GM13976 (cell line): ENCODE measurements around the gene SAMD9L.
"Not testable (repeated sequence)": the region's sequence is repeated elsewhere in the genome, so short reads cannot be mapped to it uniquely, and the experiment has no call there.

Experiments
- DNase-seq: peaks from one replicate; pipeline ENCODE4 v3.0.0; 2012; ENCODE audit warnings: low spot score
- in situ Hi-C: fragments of 300-500 bp; cut with MboI; formaldehyde crosslinking; loops from one replicate; pipeline ENCODE4 v1.12.0; 2022; ENCODE audit warnings: low sequenced_read_pairs, mixed read lengths, inconsistent platforms; ENCODE audit not compliant: unreplicated experiment
- TF ChIP-seq, protein P1 (sequence below): IDR thresholded peaks from 2 replicates; pipeline ENCODE4 v1.5.1; 2012; ENCODE audit warnings: borderline replicate concordance, mild to moderate bottlenecking; ENCODE audit not compliant: insufficient read depth; ENCODE audit errors: extremely low read depth, missing control alignments, control extremely low read depth

The SAMD9L gene

GRCh38 chr7:93138576-93138975 is 9.6 kb downstream of the SAMD9L start:
- in situ Hi-C loops = no loop called here
- TF ChIP-seq, protein P1, sequence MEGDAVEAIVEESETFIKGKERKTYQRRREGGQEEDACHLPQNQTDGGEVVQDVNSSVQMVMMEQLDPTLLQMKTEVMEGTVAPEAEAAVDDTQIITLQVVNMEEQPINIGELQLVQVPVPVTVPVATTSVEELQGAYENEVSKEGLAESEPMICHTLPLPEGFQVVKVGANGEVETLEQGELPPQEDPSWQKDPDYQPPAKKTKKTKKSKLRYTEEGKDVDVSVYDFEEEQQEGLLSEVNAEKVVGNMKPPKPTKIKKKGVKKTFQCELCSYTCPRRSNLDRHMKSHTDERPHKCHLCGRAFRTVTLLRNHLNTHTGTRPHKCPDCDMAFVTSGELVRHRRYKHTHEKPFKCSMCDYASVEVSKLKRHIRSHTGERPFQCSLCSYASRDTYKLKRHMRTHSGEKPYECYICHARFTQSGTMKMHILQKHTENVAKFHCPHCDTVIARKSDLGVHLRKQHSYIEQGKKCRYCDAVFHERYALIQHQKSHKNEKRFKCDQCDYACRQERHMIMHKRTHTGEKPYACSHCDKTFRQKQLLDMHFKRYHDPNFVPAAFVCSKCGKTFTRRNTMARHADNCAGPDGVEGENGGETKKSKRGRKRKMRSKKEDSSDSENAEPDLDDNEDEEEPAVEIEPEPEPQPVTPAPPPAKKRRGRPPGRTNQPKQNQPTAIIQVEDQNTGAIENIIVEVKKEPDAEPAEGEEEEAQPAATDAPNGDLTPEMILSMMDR = no peak
- no peak for DNase-seq

GRCh38 chr7:93133005-93133404 is 15.2 kb downstream of the SAMD9L start:
- no peak for DNase-seq
- in situ Hi-C loops = no loop called here
- TF ChIP-seq, protein P1 = no peak

DNA sequence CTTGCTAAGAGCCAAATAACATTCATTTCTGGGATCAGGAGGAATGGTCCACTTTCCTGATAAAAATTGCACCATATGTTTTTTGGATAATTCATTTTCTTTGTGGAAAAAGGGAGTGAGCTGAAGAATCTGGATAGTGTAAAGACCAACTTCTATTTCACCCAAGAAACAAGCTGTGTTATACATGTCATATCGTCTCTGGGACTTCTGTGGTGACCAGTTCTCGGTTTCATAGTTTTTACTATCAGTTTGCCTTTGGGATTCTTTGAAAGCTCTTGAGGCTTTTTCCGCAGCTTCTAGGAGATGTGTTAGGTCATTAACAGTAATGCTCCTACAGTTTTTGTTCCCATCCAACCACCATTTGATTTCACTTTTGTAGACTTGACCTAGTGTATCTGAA is 16.0 kb downstream of the SAMD9L start:
- no peak for DNase-seq
- in situ Hi-C loops = no loop called here
- TF ChIP-seq, protein P1 = no peak

DNA sequence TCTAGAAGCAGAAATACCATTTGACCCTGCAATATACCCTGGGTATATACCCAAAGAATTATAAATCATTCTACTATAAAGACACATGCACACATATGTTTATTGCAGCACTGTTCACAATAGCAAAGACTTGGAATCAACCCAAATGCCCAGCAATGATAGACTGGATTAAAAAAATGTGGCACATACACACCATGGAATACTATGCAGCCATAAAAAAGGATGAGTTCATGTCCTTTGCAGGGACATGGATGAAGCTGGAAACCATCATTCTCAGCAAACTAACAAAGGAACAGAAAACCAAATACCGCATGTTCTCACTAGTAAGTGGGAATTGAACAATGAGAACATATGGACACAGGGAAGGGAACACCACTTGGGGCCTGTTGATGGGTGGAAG is 21.2 kb downstream of the SAMD9L start:
- DNase-seq, in situ Hi-C loops: not testable (repeated sequence)

DNA sequence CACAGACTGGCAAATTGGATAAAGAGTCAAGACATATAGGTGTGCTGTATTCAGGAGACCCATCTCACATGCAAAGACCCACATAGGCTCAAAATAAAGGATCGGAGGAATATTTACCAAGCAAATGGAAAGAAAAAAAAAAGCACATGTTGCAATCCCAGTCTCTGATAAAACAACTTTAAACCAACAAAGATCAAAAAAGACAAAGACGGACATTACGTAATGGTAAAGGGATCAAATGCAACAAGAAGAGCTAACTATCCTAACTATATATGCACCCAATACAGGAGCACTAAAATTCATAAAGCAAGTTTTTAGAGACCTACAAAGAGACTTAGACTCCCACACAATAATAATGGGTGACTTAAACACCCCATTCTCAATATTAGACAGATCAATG is 24.7 kb downstream of the SAMD9L start:
- DNase-seq, in situ Hi-C loops: not testable (repeated sequence)

DNA sequence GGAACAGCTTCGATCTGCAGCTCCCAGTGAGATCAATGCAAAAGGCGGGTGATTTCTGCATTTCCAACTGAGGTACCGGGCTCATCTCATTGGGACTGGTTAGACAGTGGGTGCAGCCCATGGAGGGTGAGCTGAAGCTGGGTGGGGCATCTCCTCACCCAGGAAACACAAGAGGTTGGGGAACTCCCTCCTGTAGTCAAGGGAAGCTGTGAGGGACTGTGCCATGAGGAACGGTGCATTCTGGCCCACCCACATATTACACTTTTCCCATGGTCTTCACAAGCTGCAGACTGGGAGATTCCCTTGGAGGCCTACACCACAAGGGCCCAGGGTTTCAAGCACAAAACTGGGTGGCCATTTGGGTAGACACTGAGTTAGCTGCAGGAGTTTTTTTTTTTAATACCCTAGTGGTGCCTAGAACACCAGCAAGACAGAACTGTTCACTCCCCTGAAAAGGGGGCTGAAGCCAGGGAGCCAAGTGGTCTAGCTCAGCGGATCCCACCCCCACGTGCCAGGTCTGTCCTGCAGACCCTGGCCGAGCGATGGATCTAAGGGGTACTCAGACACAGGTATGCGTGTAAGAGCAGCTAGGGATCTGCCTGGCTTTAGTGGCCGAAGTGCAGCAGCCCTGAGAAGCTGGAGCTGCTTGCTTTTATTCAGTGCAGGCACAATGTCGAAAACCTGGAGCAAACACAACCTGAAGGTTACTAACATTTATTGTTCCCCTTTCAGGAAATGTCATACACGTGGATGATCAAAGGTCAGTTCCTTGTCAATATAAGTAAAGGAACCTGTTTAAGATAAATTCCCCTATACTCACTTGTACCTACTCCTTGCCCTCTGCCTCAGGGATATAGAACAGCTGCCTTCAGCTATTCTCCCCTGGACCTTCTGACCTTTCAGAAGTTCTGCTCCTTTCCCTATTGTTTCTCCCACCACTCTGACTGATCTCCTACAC is 27.3 kb downstream of the SAMD9L start:
- TF ChIP-seq, protein P1 = no peak
- DNase-seq = no peak
- in situ Hi-C loops = no loop called here

GRCh38 chr7:93119191-93119905 is 28.8 kb downstream of the SAMD9L start:
- DNase-seq = no peak
- TF ChIP-seq, protein P1 = no peak
- in situ Hi-C loops = no loop called here
